Endothelial cell of umbilical vein (primary cell): Measurements from ENCODE around the gene PPM1F. TPM values are rescaled to one million over a fixed set of nuclear protein-coding genes. Genes with fewer than 3 reads are reported as not detected.

Experiments used
- BruUV-seq: library from RNA; stranded (reverse); fragments of 400-500 nt; replicated peaks from 2 replicates; lab custom pipeline; 2021; lab: Mats Ljungman, UMichigan
- CTCF ChIA-PET: fragments of 300-600, 350-600 bp; sonication (Branson Sonifier 250); formaldehyde crosslinking; loops from one replicate; lab custom pipeline; 2021; ENCODE audit warnings: antibody characterized with exemption, inconsistent platforms; lab: Charles Lee
- POLR2A ChIA-PET: fragments of 300-600, 350-600 bp; sonication (Branson Sonifier 250); formaldehyde crosslinking; loops from one replicate; lab custom pipeline; 2021; ENCODE audit warnings: antibody characterized with exemption, inconsistent platforms; lab: Charles Lee
- DNase-seq: peaks from one replicate; pipeline ENCODE4 v3.0.0-alpha.2; 2011; ENCODE audit warnings: low read depth, low spot score
- FAIRE-seq: peaks from 2 replicates; lab custom pipeline; 2011; peaks lifted over from hg19 to GRCh38; lab: Jason Lieb, UNC
- H2AFZ ChIP-seq: 2 replicates; pipeline ENCODE4 v1.6.0; 2012; ENCODE audit warnings: low read depth, low read length, control low read depth, inconsistent platforms
- H3K27ac ChIP-seq: 2 replicates; pipeline ENCODE4 v1.5.1; 2011; ENCODE audit warnings: low read depth, mild to moderate bottlenecking, control low read depth, low read length, moderate library complexity; ENCODE audit not compliant: insufficient read depth
- H3K27me3 ChIP-seq, 2 experiments: 2 replicates each; pipeline versions ENCODE4 v1.6.0 to v1.6.1; 2011; ENCODE audit warnings: low read length in 2 of 2, mixed read lengths in 1 of 2; ENCODE audit not compliant: control insufficient read depth in 2 of 2, insufficient read depth in 2 of 2
- H3K36me3 ChIP-seq, 2 experiments: 2 replicates in 1 of 2; 3 replicates in 1 of 2; pipeline ENCODE4 v1.5.1; 2011; ENCODE audit warnings: low read length in 2 of 2, mild to moderate bottlenecking in 1 of 2, moderate library complexity in 1 of 2; ENCODE audit not compliant: control insufficient read depth in 2 of 2, insufficient read depth in 2 of 2; ENCODE audit errors: extremely low read depth in 1 of 2
- H3K4me1 ChIP-seq: 3 replicates; pipeline ENCODE4 v1.5.1; 2011; ENCODE audit warnings: mild to moderate bottlenecking, low read length; ENCODE audit not compliant: control insufficient read depth, insufficient read depth; ENCODE audit errors: extremely low read depth
- H3K4me2 ChIP-seq: 2 replicates; pipeline ENCODE4 v1.6.1; 2011; ENCODE audit warnings: low read length, control low read depth, mixed read lengths; ENCODE audit not compliant: insufficient read depth
- H3K4me3 ChIP-seq, 3 experiments: fragments of 200-600 bp in 1 of 3; sonication (generic), shearing (Covaris generic) in 1 of 3; replicated peaks in 1 of 3; 2 replicates each; pipeline ENCODE4 v1.5.1; 2011 to 2016; ENCODE audit warnings: control low read depth in 3 of 3, low read length in 3 of 3, mild to moderate bottlenecking in 2 of 3, inconsistent platforms in 1 of 3, low read depth in 1 of 3, moderate library complexity in 1 of 3; ENCODE audit not compliant: insufficient read depth in 1 of 3
- H3K79me2 ChIP-seq: 2 replicates; pipeline ENCODE4 v1.6.0; 2012; ENCODE audit warnings: low read length, inconsistent platforms; ENCODE audit not compliant: control insufficient read depth, insufficient read depth
- H3K9ac ChIP-seq: replicated peaks from 2 replicates; pipeline ENCODE3; 2011; ENCODE audit warnings: low read length, control low read depth; ENCODE audit not compliant: insufficient read depth; ENCODE audit errors: extremely low read depth
- H3K9me1 ChIP-seq: replicated peaks from 3 replicates; pipeline ENCODE4 v1.6.0; 2011; ENCODE audit warnings: mild to moderate bottlenecking, low read length; ENCODE audit not compliant: control insufficient read depth, insufficient read depth; ENCODE audit errors: extremely low read depth
- H3K9me3 ChIP-seq: replicated peaks from 2 replicates; pipeline ENCODE4 v1.5.1; 2012; ENCODE audit warnings: low read length, inconsistent platforms; ENCODE audit not compliant: control insufficient read depth, insufficient read depth
- H4K20me1 ChIP-seq: replicated peaks from 2 replicates; pipeline ENCODE3; 2011; ENCODE audit warnings: mild to moderate bottlenecking, low read length; ENCODE audit not compliant: control insufficient read depth, insufficient read depth; ENCODE audit errors: extremely low read depth
- EZH2 ChIP-seq: IDR thresholded peaks from 2 replicates; pipeline ENCODE4 v1.6.1; 2012; ENCODE audit warnings: borderline replicate concordance, low read depth, mild to moderate bottlenecking, moderate library complexity, low read length, inconsistent platforms; ENCODE audit not compliant: severe bottlenecking
- FOS ChIP-seq: IDR thresholded peaks from 2 replicates; pipeline ENCODE4 v1.6.1; 2011; ENCODE audit warnings: mild to moderate bottlenecking, low read length, moderate library complexity, borderline replicate concordance; ENCODE audit not compliant: insufficient read depth
- GATA2 ChIP-seq: IDR thresholded peaks from 2 replicates; pipeline ENCODE4 v1.7.0; 2011; ENCODE audit warnings: low read depth, mild to moderate bottlenecking, moderate library complexity, mixed read lengths, low read length; ENCODE audit not compliant: insufficient read length, insufficient read depth
- JUN ChIP-seq: IDR thresholded peaks from 2 replicates; pipeline ENCODE4 v1.6.1; 2011; ENCODE audit warnings: borderline replicate concordance, low read depth; ENCODE audit not compliant: insufficient read length, insufficient read depth
- MYC ChIP-seq: IDR thresholded peaks from one replicate; pipeline ENCODE4 v1.6.1; 2011; ENCODE audit warnings: mild to moderate bottlenecking, low read depth, low read length
- POLR2A ChIP-seq: IDR thresholded peaks from 2 replicates; pipeline ENCODE4 v1.6.1; 2012; ENCODE audit warnings: low read depth, mild to moderate bottlenecking, control low read depth, low read length
- POLR2AphosphoS5 ChIP-seq: IDR thresholded peaks from 2 replicates; pipeline ENCODE4 v1.6.1; 2012; ENCODE audit warnings: low read depth, mild to moderate bottlenecking, control low read depth, low read length, moderate library complexity; ENCODE audit not compliant: insufficient read depth
- dilution Hi-C: fragments of 300-500 bp; cut with MboI; formaldehyde crosslinking; loops from one replicate; pipeline ENCODE4 v1.15.0; 2019; ENCODE audit warnings: low sequenced_read_pairs; ENCODE audit not compliant: extremely low pct_ligation_motif_present
- intact Hi-C: fragments of 100-400 bp; cut with micrococcal nuclease; formaldehyde crosslinking; loops from one replicate; pipeline ENCODE4 v1.10.0; 2022
- polyA plus RNA-seq, 4 experiments: library from polyadenylated mRNA; depleted of rRNA in 3 of 4; stranded (reverse) in 3 of 4; unstranded in 1 of 4; fragments of >200 nt; gene quantifications; 2 replicates each; pipeline versions ENCODE4 v1.2.1 to v1.2.3, GENCODE V29; 2011 to 2012; ENCODE audit warnings: missing spikeins in 1 of 4
- total RNA-seq: library from RNA; stranded (reverse); gene quantifications from 2 replicates; pipeline ENCODE4 v1.2.3, GENCODE V29; 2021
- TF ChIP-seq, protein P1 (sequence below), 2 donors: IDR thresholded peaks; 1 replicate in 1 of 2; 2 replicates in 1 of 2; pipeline ENCODE4 v1.5.1; 2011; ENCODE audit warnings: low read length in 2 of 2, mild to moderate bottlenecking in 2 of 2, moderate library complexity in 2 of 2, control low read depth in 1 of 2, inconsistent platforms in 1 of 2, low read depth in 1 of 2; ENCODE audit not compliant: insufficient read depth in 1 of 2; ENCODE audit errors: extremely low read depth in 1 of 2
- TF ChIP-seq, protein P2 (sequence below): IDR thresholded peaks from 2 replicates; pipeline ENCODE4 v1.6.1; 2011; ENCODE audit not compliant: insufficient read depth, insufficient read length

Gene PPM1F
- total and polyA plus RNA-seq, 2 donors (not counting 3 experiments of a cell fraction or from before 2014, with no cell fraction given) = 107 to 178 TPM

DNA sequence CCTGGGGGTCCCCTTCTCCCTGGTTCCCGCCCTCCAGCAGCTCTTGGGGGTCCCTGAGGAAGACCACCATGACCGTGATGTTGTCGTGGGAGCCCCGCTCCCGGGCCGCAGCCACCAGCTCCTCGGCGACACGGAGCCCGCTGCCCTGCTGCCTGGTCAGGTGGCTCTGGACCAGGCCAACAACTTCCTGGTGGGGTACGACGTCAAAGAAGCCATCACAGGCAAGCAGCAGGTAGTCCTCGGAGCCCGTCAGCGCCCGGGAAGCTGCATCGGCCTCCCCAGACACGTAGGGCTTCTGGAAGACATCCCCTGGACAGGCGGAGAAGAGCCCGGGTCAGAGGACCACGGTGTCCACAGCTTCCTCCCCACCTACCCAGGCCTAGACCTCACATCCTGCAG is 29.5 kb downstream of the PPM1F start:
- no peak overlapping the region for H2AFZ ChIP-seq
- H3K79me2 ChIP-seq = no peaks in the 10 kb centered on the region
- peaks cover 3% of the 10 kb centered on the region for H4K20me1 ChIP-seq
- DNase-seq (no peak), FAIRE-seq (no peak)
- H3K9me1 ChIP-seq = no peaks in the 10 kb centered on the region
- dilution Hi-C loops = no loop called here
- H3K4me3 ChIP-seq = no peak overlapping the region
- H3K27me3 ChIP-seq = no peaks in the 10 kb centered on the region
- H3K27ac ChIP-seq = no peak overlapping the region
- H3K9me3 ChIP-seq = no peaks in the 10 kb centered on the region
- BruUV-seq = no TSS peak
- CTCF ChIA-PET = interaction anchor here (0.6 to 1.1 kb wide), 3 partner anchors 8 to 169 kb away, joined by 3 read pairs; no protein-coding TSS in a partner anchor
- H3K4me1 ChIP-seq = no peaks in the 10 kb centered on the region
- POLR2A ChIA-PET = interaction anchor here (0.5 kb wide), 1 partner anchor 174 kb away, joined by 4 read pairs; no protein-coding TSS in a partner anchor
- no peak overlapping the region for H3K4me2 ChIP-seq
- H3K9ac ChIP-seq = no peak overlapping the region
- peaks cover 14 to 49% of the 10 kb centered on the region in 2 experiments for H3K36me3 ChIP-seq
- TF ChIP-seq JUN = no peak
- TF ChIP-seq POLR2A = no peak
- no peak for TF ChIP-seq FOS
- TF ChIP-seq EZH2 = no peak
- no peak for TF ChIP-seq MYC
- no peak for TF ChIP-seq GATA2
- TF ChIP-seq, protein P1, sequence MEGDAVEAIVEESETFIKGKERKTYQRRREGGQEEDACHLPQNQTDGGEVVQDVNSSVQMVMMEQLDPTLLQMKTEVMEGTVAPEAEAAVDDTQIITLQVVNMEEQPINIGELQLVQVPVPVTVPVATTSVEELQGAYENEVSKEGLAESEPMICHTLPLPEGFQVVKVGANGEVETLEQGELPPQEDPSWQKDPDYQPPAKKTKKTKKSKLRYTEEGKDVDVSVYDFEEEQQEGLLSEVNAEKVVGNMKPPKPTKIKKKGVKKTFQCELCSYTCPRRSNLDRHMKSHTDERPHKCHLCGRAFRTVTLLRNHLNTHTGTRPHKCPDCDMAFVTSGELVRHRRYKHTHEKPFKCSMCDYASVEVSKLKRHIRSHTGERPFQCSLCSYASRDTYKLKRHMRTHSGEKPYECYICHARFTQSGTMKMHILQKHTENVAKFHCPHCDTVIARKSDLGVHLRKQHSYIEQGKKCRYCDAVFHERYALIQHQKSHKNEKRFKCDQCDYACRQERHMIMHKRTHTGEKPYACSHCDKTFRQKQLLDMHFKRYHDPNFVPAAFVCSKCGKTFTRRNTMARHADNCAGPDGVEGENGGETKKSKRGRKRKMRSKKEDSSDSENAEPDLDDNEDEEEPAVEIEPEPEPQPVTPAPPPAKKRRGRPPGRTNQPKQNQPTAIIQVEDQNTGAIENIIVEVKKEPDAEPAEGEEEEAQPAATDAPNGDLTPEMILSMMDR (IDR thresholded peaks at IDR 0.05; ENCODE audit: extremely low read depth in 1 of 2, insufficient read depth in 1 of 2, low read depth in 1 of 2, low read length in 2 of 2) = no peak
- TF ChIP-seq POLR2AphosphoS5 = no peak
- TF ChIP-seq, protein P2, sequence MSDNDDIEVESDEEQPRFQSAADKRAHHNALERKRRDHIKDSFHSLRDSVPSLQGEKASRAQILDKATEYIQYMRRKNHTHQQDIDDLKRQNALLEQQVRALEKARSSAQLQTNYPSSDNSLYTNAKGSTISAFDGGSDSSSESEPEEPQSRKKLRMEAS = no peak
- intact Hi-C loops = no loop called here
